Measurements from ENCODE around the gene SLC22A3. TPM values are rescaled to one million over a fixed set of nuclear protein-coding genes. Genes with fewer than 3 reads are reported as not detected.

SLC22A3 gene
- total RNA-seq, 1 donor from 2014 or later, result not detected

DNA sequence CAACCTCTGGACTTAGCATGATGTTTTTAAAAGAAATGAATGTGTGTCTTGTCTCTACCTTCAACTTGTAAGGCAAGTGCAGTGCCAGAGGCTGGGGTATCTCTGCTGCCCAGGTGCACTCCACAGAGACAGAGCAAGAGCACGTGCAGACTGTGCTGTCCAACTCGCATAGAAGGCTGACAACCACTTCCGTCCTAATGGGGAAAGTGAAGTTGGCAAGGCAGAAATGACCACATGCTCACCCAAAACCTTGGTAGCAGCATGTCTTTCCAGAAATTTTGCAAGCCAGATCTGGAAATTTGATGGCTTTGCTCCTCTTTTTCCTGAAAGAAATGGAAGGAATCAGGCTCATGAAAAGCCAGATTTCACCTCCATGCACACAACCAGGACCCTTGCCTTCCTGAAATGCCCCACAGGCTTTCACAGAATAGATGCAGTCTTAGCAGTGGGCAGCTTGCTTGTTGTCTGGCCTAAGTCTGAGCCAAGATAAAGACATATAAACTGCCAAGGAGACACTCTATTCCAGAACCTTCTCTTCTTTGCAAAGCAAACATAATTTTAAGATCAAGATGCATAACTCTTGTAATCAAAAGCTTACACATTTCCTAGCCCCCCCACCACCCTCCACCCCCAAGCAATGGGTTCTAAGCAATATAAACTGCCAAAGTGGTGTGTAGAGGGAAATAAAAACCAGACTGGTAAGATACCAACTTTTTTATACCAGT lies 26.8 kb downstream of the SLC22A3 start:
- no peaks in the 10 kb centered on the region for H3K4me1 Mint-ChIP-seq
- no peaks in the 10 kb centered on the region for H3K36me3 Mint-ChIP-seq (ENCODE audit: low read depth)
- peaks cover 13% of the 10 kb centered on the region for H3K27me3 Mint-ChIP-seq
- intact Hi-C loops (cut with micrococcal nuclease), result no loop called here
- CTCF ChIA-PET, result no interaction called here
- no peak overlapping the region for H3K4me3 Mint-ChIP-seq
- TF ChIP-seq, protein P1, sequence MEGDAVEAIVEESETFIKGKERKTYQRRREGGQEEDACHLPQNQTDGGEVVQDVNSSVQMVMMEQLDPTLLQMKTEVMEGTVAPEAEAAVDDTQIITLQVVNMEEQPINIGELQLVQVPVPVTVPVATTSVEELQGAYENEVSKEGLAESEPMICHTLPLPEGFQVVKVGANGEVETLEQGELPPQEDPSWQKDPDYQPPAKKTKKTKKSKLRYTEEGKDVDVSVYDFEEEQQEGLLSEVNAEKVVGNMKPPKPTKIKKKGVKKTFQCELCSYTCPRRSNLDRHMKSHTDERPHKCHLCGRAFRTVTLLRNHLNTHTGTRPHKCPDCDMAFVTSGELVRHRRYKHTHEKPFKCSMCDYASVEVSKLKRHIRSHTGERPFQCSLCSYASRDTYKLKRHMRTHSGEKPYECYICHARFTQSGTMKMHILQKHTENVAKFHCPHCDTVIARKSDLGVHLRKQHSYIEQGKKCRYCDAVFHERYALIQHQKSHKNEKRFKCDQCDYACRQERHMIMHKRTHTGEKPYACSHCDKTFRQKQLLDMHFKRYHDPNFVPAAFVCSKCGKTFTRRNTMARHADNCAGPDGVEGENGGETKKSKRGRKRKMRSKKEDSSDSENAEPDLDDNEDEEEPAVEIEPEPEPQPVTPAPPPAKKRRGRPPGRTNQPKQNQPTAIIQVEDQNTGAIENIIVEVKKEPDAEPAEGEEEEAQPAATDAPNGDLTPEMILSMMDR (IDR thresholded peaks at IDR 0.05), result no peak
- H3K9me3 Mint-ChIP-seq, result peaks cover 4% of the 10 kb centered on the region
- no peak for ATAC-seq (ENCODE audit: low read depth)
- no peak overlapping the region for H3K27ac Mint-ChIP-seq
- no peak for DNase-seq
- POLR2A ChIA-PET, result no interaction called here

DNA sequence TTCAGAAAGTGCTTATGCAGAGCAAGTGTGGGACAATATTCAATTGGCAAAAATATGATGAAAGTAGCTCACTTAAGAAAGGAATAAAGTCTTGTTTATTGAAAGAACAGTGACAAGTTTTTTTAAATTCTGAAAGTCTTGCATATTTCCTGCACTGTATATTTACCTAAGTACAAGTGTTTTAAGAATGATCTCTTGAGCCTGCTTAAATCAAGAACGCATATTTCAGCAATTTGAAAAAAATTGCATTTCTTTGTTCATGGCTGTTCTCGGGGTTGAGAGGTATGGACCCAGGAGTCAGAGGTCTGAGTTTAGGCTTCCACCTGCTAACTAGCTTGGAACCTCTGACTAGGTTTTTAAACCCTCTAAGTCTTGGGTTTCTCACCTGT lies 27.4 kb downstream of the SLC22A3 start:
- Mint-ChIP-seq H3K4me3 (no peak overlapping the region), H3K27me3 (peaks cover 13% of the 10 kb centered on the region), H3K27ac (no peak overlapping the region), H3K9me3 (peaks cover 2% of the 10 kb centered on the region), H3K4me1 (no peaks in the 10 kb centered on the region), H3K36me3 (ENCODE audit: low read depth) (no peaks in the 10 kb centered on the region)
- intact Hi-C loops (cut with micrococcal nuclease), result no loop called here
- TF ChIP-seq, protein P1 (IDR thresholded peaks at IDR 0.05), result no peak
- ATAC-seq (ENCODE audit: low read depth), result no peak
- no peak for DNase-seq
- ChIA-PET CTCF (no interaction called here), POLR2A (no interaction called here)

DNA sequence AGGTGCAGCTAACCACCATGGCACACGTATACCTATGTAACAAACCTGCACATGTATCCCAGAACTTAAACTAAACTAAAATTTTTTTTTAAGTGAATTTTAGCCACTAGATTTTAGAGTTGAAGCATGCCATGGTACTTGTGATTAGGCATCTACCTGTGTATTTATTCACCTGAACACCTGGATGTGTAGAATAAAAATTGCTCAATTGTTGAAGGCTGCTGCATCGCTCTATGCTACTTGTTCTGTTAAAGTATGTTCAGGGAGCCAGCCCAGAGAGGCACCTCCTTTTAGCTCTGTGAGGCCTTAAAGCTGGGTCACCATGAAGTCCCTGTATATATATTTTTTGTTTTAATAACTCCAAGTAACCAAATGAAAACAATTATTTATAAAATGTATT lies 28.3 kb downstream of the SLC22A3 start:
- ChIA-PET POLR2A (no interaction called here), CTCF (no interaction called here)
- H3K9me3 Mint-ChIP-seq, result peaks cover 2% of the 10 kb centered on the region
- peaks cover 13% of the 10 kb centered on the region for H3K27me3 Mint-ChIP-seq
- ATAC-seq (ENCODE audit: low read depth), result no peak
- H3K4me3 Mint-ChIP-seq, result no peak overlapping the region
- no peak overlapping the region for H3K27ac Mint-ChIP-seq
- H3K36me3 Mint-ChIP-seq (ENCODE audit: low read depth), result no peaks in the 10 kb centered on the region
- TF ChIP-seq, protein P1 (IDR thresholded peaks at IDR 0.05), result no peak
- intact Hi-C loops (cut with micrococcal nuclease), result no loop called here
- H3K4me1 Mint-ChIP-seq, result no peaks in the 10 kb centered on the region
- no peak for DNase-seq

DNA sequence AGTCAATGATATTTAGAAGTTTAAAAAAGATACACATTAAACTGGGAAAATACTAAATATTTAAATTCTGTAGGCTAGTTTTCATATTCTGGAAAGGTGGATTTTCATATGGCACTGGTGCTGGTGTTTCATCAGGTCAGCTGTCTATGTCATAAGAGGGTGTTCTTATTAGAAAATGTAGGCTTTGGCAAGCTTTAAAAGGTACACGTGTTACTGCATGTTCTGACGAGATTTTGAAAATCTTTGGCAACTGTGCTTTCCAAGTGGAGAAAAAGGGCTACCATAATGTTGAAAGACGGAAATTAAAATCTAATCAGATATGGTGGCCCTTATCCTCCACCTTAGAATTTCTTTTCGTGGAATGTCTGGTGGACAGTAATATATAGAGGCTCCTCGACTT lies 30.0 kb downstream of the SLC22A3 start:
- ATAC-seq (ENCODE audit: low read depth), result no peak

DNA sequence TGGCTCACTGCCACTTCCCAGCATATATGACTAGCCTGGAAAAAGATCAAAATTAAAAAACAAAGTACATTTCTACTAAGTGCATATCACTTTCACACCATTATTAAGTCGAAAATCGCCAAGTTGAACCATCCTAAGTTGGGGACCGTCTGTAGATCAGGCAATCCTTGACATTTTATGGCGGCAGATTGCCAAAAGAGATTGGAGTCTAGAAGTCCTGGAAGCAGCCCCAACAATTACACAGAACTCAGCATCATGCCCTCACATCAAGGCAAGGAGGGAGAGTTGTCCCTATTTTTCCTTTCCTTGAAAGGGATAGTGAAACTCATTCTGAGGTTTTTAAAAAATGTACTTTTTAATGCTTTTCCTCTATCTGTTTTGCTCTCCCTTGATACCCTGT lies 30.7 kb downstream of the SLC22A3 start:
- POLR2A ChIA-PET, result no interaction called here
- Mint-ChIP-seq H3K4me3 (no peak overlapping the region), H3K27ac (no peak overlapping the region), H3K36me3 (ENCODE audit: low read depth) (no peaks in the 10 kb centered on the region), H3K9me3 (peaks cover 9% of the 10 kb centered on the region), H3K4me1 (no peaks in the 10 kb centered on the region), H3K27me3 (peaks cover 6% of the 10 kb centered on the region)
- ATAC-seq (ENCODE audit: low read depth) (no peak), DNase-seq (no peak)
- TF ChIP-seq, protein P1 (IDR thresholded peaks at IDR 0.05), result no peak
- intact Hi-C loops (cut with micrococcal nuclease), result no loop called here
- CTCF ChIA-PET, result no interaction called here

More for the DNA sequence above, 30.0 kb downstream of the SLC22A3 start:
- ChIA-PET POLR2A (no interaction called here), CTCF (no interaction called here)
- Mint-ChIP-seq H3K4me1 (no peaks in the 10 kb centered on the region), H3K27ac (no peak overlapping the region), H3K27me3 (peaks cover 8% of the 10 kb centered on the region), H3K36me3 (ENCODE audit: low read depth) (no peaks in the 10 kb centered on the region), H3K9me3 (peaks cover 8% of the 10 kb centered on the region), H3K4me3 (no peak overlapping the region)
- intact Hi-C loops (cut with micrococcal nuclease), result no loop called here
- TF ChIP-seq, protein P1 (IDR thresholded peaks at IDR 0.05), result no peak
- DNase-seq, result no peak
